K562 (cell line): ENCODE measurements around the gene HAL. TPM values are rescaled to one million over a fixed set of nuclear protein-coding genes. Genes with fewer than 3 reads are reported as not detected.

Experiments used
- ATAC-seq: fragments of 200-7000 bp; cut with Tn5 transposase; 3 replicates; pipeline ENCODE4 v1.9.1; 2020; ENCODE audit warnings: moderate library complexity
- BruUV-seq: library from RNA; stranded (reverse); fragments of 400-500 nt; replicated peaks from 2 replicates; lab custom pipeline; 2021; lab: Mats Ljungman, UMichigan
- CTCF ChIA-PET: fragments of 300-600 bp; formaldehyde crosslinking; extraction: SDS; loops from one replicate; lab custom pipeline; 2021; ENCODE audit warnings: low intra/inter-chr PET ratio; lab: Yijun Ruan, JAX
- POLR2A ChIA-PET: fragments of 300-600, 350-650 bp; sonication (Branson Sonifier 250); formaldehyde crosslinking; extraction: SDS; loops from one replicate; lab custom pipeline; 2021; ENCODE audit warnings: antibody characterized with exemption, inconsistent platforms; lab: Yijun Ruan, JAX
- DNase-seq, 4 experiments: peaks; one replicate each; pipeline versions ENCODE4 v3.0.0 to v3.0.0-alpha.2; 2011 to 2018; ENCODE audit warnings: low spot score in 3 of 4, mixed read lengths in 3 of 4; ENCODE audit errors: extremely low read depth in 1 of 4
- FAIRE-seq: peaks from 2 replicates; lab custom pipeline; 2011; peaks lifted over from hg19 to GRCh38; lab: Jason Lieb, UNC
- H2AFZ ChIP-seq: 2 replicates; pipeline ENCODE4 v1.6.0; 2011; ENCODE audit warnings: low read depth, low read length, control low read depth, inconsistent platforms
- H3K27ac ChIP-seq: fragments of 200-600 bp; 3 replicates; pipeline ENCODE4 v1.8.0; 2011; ENCODE audit warnings: low read depth, mild to moderate bottlenecking, control low read depth, inconsistent platforms, low read length, moderate library complexity, mixed read lengths; ENCODE audit errors: extremely low read depth
- H3K27me3 ChIP-seq, 2 experiments: fragments of 300-600 bp in 1 of 2; 2 replicates in 1 of 2; 3 replicates in 1 of 2; pipeline versions ENCODE4 v1.6.0 to v1.8.0; 2011; ENCODE audit warnings: inconsistent platforms in 2 of 2, low read length in 2 of 2, mild to moderate bottlenecking in 1 of 2, mixed read lengths in 1 of 2, moderate library complexity in 1 of 2; ENCODE audit not compliant: control insufficient read depth in 2 of 2, insufficient read depth in 2 of 2
- H3K36me3 ChIP-seq: fragments of 300-600 bp; 3 replicates; pipeline ENCODE4 v1.8.0; 2011; ENCODE audit warnings: mild to moderate bottlenecking, low read length, inconsistent platforms; ENCODE audit not compliant: control insufficient read depth, insufficient read depth
- H3K4me1 ChIP-seq, 2 experiments: fragments of 200-600 bp in 1 of 2; replicated peaks in 1 of 2; 2 replicates in 1 of 2; 3 replicates in 1 of 2; pipeline versions ENCODE4 v1.5.1 to v1.8.0; 2011; ENCODE audit warnings: inconsistent platforms in 2 of 2, low read length in 2 of 2, mild to moderate bottlenecking in 1 of 2, mixed read lengths in 1 of 2, moderate library complexity in 1 of 2; ENCODE audit not compliant: control insufficient read depth in 2 of 2, insufficient read depth in 2 of 2
- H3K4me2 ChIP-seq: 2 replicates; pipeline ENCODE4 v1.6.1; 2011; ENCODE audit warnings: low read length, control low read depth, inconsistent platforms, mixed read lengths; ENCODE audit not compliant: insufficient read depth
- H3K4me3 ChIP-seq: fragments of 200-600 bp; sonication (generic), shearing (Covaris generic); 2 replicates; pipeline ENCODE4 v1.5.1; 2016; ENCODE audit warnings: control low read depth, inconsistent platforms
- H3K79me2 ChIP-seq: fragments of 200-600 bp; 3 replicates; pipeline ENCODE4 v1.8.0; 2011; ENCODE audit warnings: low read length, inconsistent platforms; ENCODE audit not compliant: control insufficient read depth, insufficient read depth
- H3K9ac ChIP-seq, 2 experiments: 2 replicates each; pipeline versions ENCODE4 v1.6.0 to v1.6.1; 2011; ENCODE audit warnings: low read depth in 2 of 2, low read length in 2 of 2, control low read depth in 1 of 2, inconsistent platforms in 1 of 2, mild to moderate bottlenecking in 1 of 2, mixed read lengths in 1 of 2; ENCODE audit not compliant: insufficient read depth in 1 of 2
- H3K9me1 ChIP-seq: one replicate; pipeline ENCODE4 v1.6.0; 2011; ENCODE audit warnings: inconsistent platforms, mild to moderate bottlenecking, low read length, moderate library complexity; ENCODE audit not compliant: control insufficient read depth, insufficient read depth
- H3K9me3 ChIP-seq: replicated peaks from 2 replicates; pipeline ENCODE4 v1.5.1; 2011; ENCODE audit warnings: low read depth, low read length, inconsistent platforms; ENCODE audit not compliant: control insufficient read depth, insufficient read depth
- H4K20me1 ChIP-seq: replicated peaks from 2 replicates; pipeline ENCODE4 v1.6.1; 2011; ENCODE audit warnings: low read length, inconsistent platforms, mixed read lengths; ENCODE audit not compliant: control insufficient read depth, insufficient read depth
- ARHGAP35 ChIP-seq: fragments of 450-650 bp; IDR thresholded peaks from 2 replicates; pipeline ENCODE4 v1.6.1; 2018; ENCODE audit not compliant: partially characterized antibody
- C11orf30 ChIP-seq: fragments of 450-650 bp; IDR thresholded peaks from 2 replicates; pipeline ENCODE4 v1.6.1; 2016; ENCODE audit warnings: low read depth, mild to moderate bottlenecking
- CC2D1A ChIP-seq: fragments of 450-650 bp; IDR thresholded peaks from 2 replicates; pipeline ENCODE4 v1.6.1; 2017; ENCODE audit warnings: mild to moderate bottlenecking
- CHD2 ChIP-seq: IDR thresholded peaks from 2 replicates; pipeline ENCODE4 v1.6.1; 2011; ENCODE audit warnings: low read depth, low read length
- FOXO4 ChIP-seq: fragments of 450-650 bp; formaldehyde crosslinking; IDR thresholded peaks from 2 replicates; pipeline ENCODE4 v1.4.0; 2020; ENCODE audit warnings: mild to moderate bottlenecking, moderate library complexity
- HMG20A ChIP-seq: fragments of 450-650 bp; formaldehyde crosslinking; conservative IDR thresholded peaks from 2 replicates; pipeline ENCODE4 v1.4.0; 2020; ENCODE audit warnings: mild to moderate bottlenecking, mixed read lengths
- MAFG ChIP-seq: fragments of 450-650 bp; conservative IDR thresholded peaks from 2 replicates; pipeline ENCODE4 v1.6.1; 2016; ENCODE audit warnings: missing genetic modification characterization, missing compliant biosample characterization
- RBM22 ChIP-seq: fragments of 200-400 bp; formaldehyde crosslinking; IDR thresholded peaks from 2 replicates; pipeline ENCODE4 v1.6.1; 2018; ENCODE audit warnings: low read length, low read depth; ENCODE audit not compliant: poor library complexity, severe bottlenecking
- SREBF1 ChIP-seq: fragments of 150-350 bp; IDR thresholded peaks from 2 replicates; pipeline ENCODE4 v1.6.1; 2014; ENCODE audit warnings: antibody characterized with exemption, low read depth, low read length, borderline replicate concordance
- STAT5A ChIP-seq: IDR thresholded peaks from 2 replicates; pipeline ENCODE4 v1.6.1; 2012; ENCODE audit warnings: low read length, inconsistent platforms, borderline replicate concordance
- ZNF217 ChIP-seq: sonication (generic); formaldehyde crosslinking; IDR thresholded peaks from 2 replicates; pipeline ENCODE4 v1.8.0; 2022; ENCODE audit warnings: mild to moderate bottlenecking, missing genetic modification reagents
- ZNF3 ChIP-seq: fragments of 250-450 bp; sonication (Bioruptor Pico); IDR thresholded peaks from 2 replicates; pipeline ENCODE4 v1.5.0; 2021; ENCODE audit warnings: mild to moderate bottlenecking, moderate library complexity
- WGBS: fragments of 100-300 bp; shearing (Covaris generic); methylation state at CpG from one replicate; pipeline ENCODE4 v1.1.6; 2016; ENCODE audit warnings: low coverage, mixed read lengths; ENCODE audit not compliant: insufficient coverage; ENCODE audit errors: missing lambda C conversion rate; 5-methylcytosine and 5-hydroxymethylcytosine counted together
- in situ Hi-C: fragments of 300-500 bp; cut with MboI; formaldehyde crosslinking; loops from 4 replicates; pipeline ENCODE4 v1.15.0; 2018; ENCODE audit warnings: inconsistent platforms, mixed read lengths
- intact Hi-C: fragments of 100-400 bp; cut with micrococcal nuclease; formaldehyde crosslinking; loops from 2 replicates; pipeline ENCODE4 v1.14.2; 2022
- polyA plus RNA-seq, 8 experiments: library from polyadenylated mRNA; depleted of rRNA in 4 of 8; stranded (reverse) in 5 of 8; unstranded in 3 of 8; fragments of >200 nt; fragmentation: Nextera tagmentation in 2 of 8; fragmentation: Illumina TruSeq in 1 of 8; extraction: Ambion mirVana in 2 of 8; extraction: Trizol in 1 of 8; gene quantifications; 2 replicates each; pipeline versions ENCODE4 v1.2.1 to v1.2.3, GENCODE V29; 2011 to 2014; ENCODE audit warnings: inconsistent platforms in 1 of 8, missing spikeins in 1 of 8
- total RNA-seq, 7 experiments: library from RNA; depleted of rRNA in 6 of 7; stranded (reverse); fragments of >200 nt in 6 of 7; fragmentation: Illumina TruSeq in 2 of 7; extraction: Trizol in 2 of 7; gene quantifications; 2 replicates each; pipeline versions ENCODE4 v1.2.1 to v1.2.3, GENCODE V29; 2011 to 2021; ENCODE audit warnings: low replicate concordance in 1 of 7
- TF ChIP-seq, protein P1 (sequence below): sonication (generic); formaldehyde crosslinking; IDR thresholded peaks from 2 replicates; pipeline ENCODE4 v1.8.1; 2023; ENCODE audit warnings: mild to moderate bottlenecking, missing genetic modification reagents
- TF ChIP-seq, protein P2 (sequence below): sonication (generic); formaldehyde crosslinking; IDR thresholded peaks from 2 replicates; pipeline ENCODE4 v1.8.0; 2023; ENCODE audit warnings: mild to moderate bottlenecking, missing genetic modification reagents
- TF ChIP-seq, protein P3 (sequence below): sonication (generic); formaldehyde crosslinking; IDR thresholded peaks from 2 replicates; pipeline ENCODE4 v1.4.0; 2020; ENCODE audit warnings: mild to moderate bottlenecking, missing genetic modification reagents

Gene HAL
- total and polyA plus RNA-seq, 9 of the 15 experiments (the other 6 are each of a cell fraction or from before 2014, with no cell fraction given): 0.03 to 0.36 (median 0.20) TPM; not detected in 4

DNA sequence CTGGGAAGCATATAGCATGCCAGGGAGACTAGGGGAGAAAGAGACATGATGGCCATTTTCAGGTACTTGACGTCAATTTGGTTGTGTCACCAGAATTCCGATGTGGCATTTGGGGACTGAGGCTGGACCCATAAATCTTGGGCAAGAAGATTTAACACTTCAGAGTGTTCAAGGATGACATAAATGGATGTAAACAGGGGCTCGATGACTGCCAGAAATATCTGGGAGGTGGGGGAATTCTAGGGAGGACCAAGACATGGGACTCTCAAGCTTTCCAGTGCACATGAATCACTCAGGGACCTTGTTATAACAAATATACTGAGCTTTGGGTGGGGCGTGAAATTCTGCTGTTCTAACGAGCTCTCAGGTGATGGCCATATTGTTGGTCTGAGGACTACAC, 17.8 kb downstream of the HAL start:
- Histone ChIP-seq H3K79me2 (no peaks in the 10 kb centered on the region), H4K20me1 (no peaks in the 10 kb centered on the region), H3K4me3 (no peak overlapping the region), H2AFZ (no peak overlapping the region), H3K9ac (no peak overlapping the region), H3K36me3 (no peaks in the 10 kb centered on the region), H3K9me1 (no peaks in the 10 kb centered on the region), H3K27me3 (peaks cover 17 to 18% of the 10 kb centered on the region in 2 experiments; a peak in 4 of 5 replicates), H3K27ac (no peak overlapping the region), H3K9me3 (no peaks in the 10 kb centered on the region), H3K4me2 (no peak overlapping the region; the same call in 1 of the 2 replicates), H3K4me1 (peaks cover 0 to 5% of the 10 kb centered on the region in 2 experiments; a peak in 1 of 5 replicates)
- TF ChIP-seq CC2D1A (no peak), ZNF217 (CRISPR knock-in tag) (no peak), RBM22 (no peak), ZNF3 (CRISPR knock-in tag) (no peak), HMG20A (no peak), SREBF1 (no peak), CHD2 (no peak), C11orf30 (no peak), MAFG (tag) (no peak), STAT5A (no peak), ARHGAP35 (no peak), FOXO4 (CRISPR knock-in tag) (no peak)
- TF ChIP-seq, protein P1, sequence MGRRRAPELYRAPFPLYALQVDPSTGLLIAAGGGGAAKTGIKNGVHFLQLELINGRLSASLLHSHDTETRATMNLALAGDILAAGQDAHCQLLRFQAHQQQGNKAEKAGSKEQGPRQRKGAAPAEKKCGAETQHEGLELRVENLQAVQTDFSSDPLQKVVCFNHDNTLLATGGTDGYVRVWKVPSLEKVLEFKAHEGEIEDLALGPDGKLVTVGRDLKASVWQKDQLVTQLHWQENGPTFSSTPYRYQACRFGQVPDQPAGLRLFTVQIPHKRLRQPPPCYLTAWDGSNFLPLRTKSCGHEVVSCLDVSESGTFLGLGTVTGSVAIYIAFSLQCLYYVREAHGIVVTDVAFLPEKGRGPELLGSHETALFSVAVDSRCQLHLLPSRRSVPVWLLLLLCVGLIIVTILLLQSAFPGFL (CRISPR knock-in tag): no peak
- TF ChIP-seq, protein P2, sequence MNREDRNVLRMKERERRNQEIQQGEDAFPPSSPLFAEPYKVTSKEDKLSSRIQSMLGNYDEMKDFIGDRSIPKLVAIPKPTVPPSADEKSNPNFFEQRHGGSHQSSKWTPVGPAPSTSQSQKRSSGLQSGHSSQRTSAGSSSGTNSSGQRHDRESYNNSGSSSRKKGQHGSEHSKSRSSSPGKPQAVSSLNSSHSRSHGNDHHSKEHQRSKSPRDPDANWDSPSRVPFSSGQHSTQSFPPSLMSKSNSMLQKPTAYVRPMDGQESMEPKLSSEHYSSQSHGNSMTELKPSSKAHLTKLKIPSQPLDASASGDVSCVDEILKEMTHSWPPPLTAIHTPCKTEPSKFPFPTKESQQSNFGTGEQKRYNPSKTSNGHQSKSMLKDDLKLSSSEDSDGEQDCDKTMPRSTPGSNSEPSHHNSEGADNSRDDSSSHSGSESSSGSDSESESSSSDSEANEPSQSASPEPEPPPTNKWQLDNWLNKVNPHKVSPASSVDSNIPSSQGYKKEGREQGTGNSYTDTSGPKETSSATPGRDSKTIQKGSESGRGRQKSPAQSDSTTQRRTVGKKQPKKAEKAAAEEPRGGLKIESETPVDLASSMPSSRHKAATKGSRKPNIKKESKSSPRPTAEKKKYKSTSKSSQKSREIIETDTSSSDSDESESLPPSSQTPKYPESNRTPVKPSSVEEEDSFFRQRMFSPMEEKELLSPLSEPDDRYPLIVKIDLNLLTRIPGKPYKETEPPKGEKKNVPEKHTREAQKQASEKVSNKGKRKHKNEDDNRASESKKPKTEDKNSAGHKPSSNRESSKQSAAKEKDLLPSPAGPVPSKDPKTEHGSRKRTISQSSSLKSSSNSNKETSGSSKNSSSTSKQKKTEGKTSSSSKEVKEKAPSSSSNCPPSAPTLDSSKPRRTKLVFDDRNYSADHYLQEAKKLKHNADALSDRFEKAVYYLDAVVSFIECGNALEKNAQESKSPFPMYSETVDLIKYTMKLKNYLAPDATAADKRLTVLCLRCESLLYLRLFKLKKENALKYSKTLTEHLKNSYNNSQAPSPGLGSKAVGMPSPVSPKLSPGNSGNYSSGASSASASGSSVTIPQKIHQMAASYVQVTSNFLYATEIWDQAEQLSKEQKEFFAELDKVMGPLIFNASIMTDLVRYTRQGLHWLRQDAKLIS: no peak
- TF ChIP-seq, protein P3, sequence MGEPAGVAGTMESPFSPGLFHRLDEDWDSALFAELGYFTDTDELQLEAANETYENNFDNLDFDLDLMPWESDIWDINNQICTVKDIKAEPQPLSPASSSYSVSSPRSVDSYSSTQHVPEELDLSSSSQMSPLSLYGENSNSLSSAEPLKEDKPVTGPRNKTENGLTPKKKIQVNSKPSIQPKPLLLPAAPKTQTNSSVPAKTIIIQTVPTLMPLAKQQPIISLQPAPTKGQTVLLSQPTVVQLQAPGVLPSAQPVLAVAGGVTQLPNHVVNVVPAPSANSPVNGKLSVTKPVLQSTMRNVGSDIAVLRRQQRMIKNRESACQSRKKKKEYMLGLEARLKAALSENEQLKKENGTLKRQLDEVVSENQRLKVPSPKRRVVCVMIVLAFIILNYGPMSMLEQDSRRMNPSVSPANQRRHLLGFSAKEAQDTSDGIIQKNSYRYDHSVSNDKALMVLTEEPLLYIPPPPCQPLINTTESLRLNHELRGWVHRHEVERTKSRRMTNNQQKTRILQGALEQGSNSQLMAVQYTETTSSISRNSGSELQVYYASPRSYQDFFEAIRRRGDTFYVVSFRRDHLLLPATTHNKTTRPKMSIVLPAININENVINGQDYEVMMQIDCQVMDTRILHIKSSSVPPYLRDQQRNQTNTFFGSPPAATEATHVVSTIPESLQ (CRISPR knock-in tag): no peak
- no peak for DNase-seq
- ChIA-PET CTCF (no interaction called here), POLR2A (interaction anchor here (1.3 kb wide), 1 partner anchor 20 kb away, joined by 3 read pairs; no protein-coding TSS in a partner anchor)
- WGBS: 0% methylated on average over 5 of the region's 5 CpGs
- intact Hi-C loops (no loop called here), in situ Hi-C loops (no loop called here)
- no TSS peak for BruUV-seq
- no peak for ATAC-seq
- no peak for FAIRE-seq
